ENCODE measurements around the gene KIF26B. TPM values are rescaled to one million over a fixed set of nuclear protein-coding genes. Genes with fewer than 3 reads are reported as not detected.

KIF26B gene
- total RNA-seq, 1 donor from 2014 or later: 3.5 TPM

- intact Hi-C loops (cut with micrococcal nuclease): no loop called here
- H3K9me3 ChIP-seq (replicated peaks): no peaks in the 10 kb centered on the region
- no peak for DNase-seq
- no peaks in the 10 kb centered on the region for H3K4me1 ChIP-seq
- H3K27ac ChIP-seq (replicated peaks): no peak overlapping the region
- H3K4me3 ChIP-seq: no peak overlapping the region
- TF ChIP-seq CTCF (IDR thresholded peaks at IDR 0.05; ENCODE audit: borderline replicate concordance): no peak
- no peaks in the 10 kb centered on the region for H3K36me3 ChIP-seq
- H3K27me3 ChIP-seq (ENCODE audit: low read depth): peaks cover 18% of the 10 kb centered on the region
Observed at GRCh38 chr1:245577191-245578157, 422.7 kb downstream of the KIF26B start.

GRCh38 chr1:245578308-245578707 lies 423.5 kb downstream of the KIF26B start:
- Histone ChIP-seq H3K27me3 (ENCODE audit: low read depth) (peaks cover 23% of the 10 kb centered on the region), H3K4me3 (no peak overlapping the region), H3K9me3 (replicated peaks) (no peaks in the 10 kb centered on the region), H3K4me1 (no peaks in the 10 kb centered on the region), H3K27ac (replicated peaks) (no peak overlapping the region), H3K36me3 (no peaks in the 10 kb centered on the region)
- TF ChIP-seq CTCF (IDR thresholded peaks at IDR 0.05; ENCODE audit: borderline replicate concordance): no peak
- no peak for DNase-seq
- intact Hi-C loops (cut with micrococcal nuclease): no loop called here

- H3K27me3 ChIP-seq (ENCODE audit: low read depth): peaks cover 23% of the 10 kb centered on the region
- H3K4me3 ChIP-seq: no peak overlapping the region
- no peak for TF ChIP-seq CTCF (IDR thresholded peaks at IDR 0.05; ENCODE audit: borderline replicate concordance)
- no peaks in the 10 kb centered on the region for H3K9me3 ChIP-seq (replicated peaks)
- no peak overlapping the region for H3K27ac ChIP-seq (replicated peaks)
- no peak for DNase-seq
- intact Hi-C loops (cut with micrococcal nuclease): no loop called here
- H3K4me1 ChIP-seq: no peaks in the 10 kb centered on the region
- no peaks in the 10 kb centered on the region for H3K36me3 ChIP-seq
Observed at GRCh38 chr1:245578771-245579170, 424.0 kb downstream of the KIF26B start.

- Histone ChIP-seq H3K9me3 (replicated peaks) (no peaks in the 10 kb centered on the region), H3K27me3 (ENCODE audit: low read depth) (peaks cover 30% of the 10 kb centered on the region), H3K4me3 (no peak overlapping the region), H3K27ac (replicated peaks) (no peak overlapping the region), H3K4me1 (no peaks in the 10 kb centered on the region), H3K36me3 (no peaks in the 10 kb centered on the region)
- no peak for DNase-seq
- intact Hi-C loops (cut with micrococcal nuclease): no loop called here
- no peak for TF ChIP-seq CTCF (IDR thresholded peaks at IDR 0.05; ENCODE audit: borderline replicate concordance)
Observed at GRCh38 chr1:245579881-245580280, 425.1 kb downstream of the KIF26B start.

DNA sequence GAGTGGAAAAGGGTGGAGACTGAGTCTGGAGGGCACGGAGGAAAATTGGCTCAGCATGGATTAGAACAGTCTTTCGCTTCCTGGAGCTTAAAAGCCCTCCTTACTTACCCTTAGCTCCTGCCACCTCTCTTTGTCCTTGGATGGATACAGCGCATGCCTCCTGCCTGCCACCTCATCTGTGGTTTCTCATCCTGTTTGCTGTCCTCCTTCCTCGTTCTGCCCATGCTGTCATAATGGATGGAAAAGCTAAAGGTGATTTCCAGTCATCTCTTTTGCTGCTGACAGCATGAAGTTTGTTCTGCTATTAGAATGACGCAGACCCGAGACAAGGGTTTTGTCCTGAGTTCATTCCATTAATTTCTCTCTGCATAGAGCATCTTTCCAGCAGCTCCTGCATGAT lies 425.9 kb downstream of the KIF26B start:
- no peak for DNase-seq
- no peaks in the 10 kb centered on the region for H3K36me3 ChIP-seq
- no peak overlapping the region for H3K27ac ChIP-seq (replicated peaks)
- H3K4me1 ChIP-seq: no peaks in the 10 kb centered on the region
- peaks cover 30% of the 10 kb centered on the region for H3K27me3 ChIP-seq (ENCODE audit: low read depth)
- H3K4me3 ChIP-seq: no peak overlapping the region
- intact Hi-C loops (cut with micrococcal nuclease): no loop called here
- no peak for TF ChIP-seq CTCF (IDR thresholded peaks at IDR 0.05; ENCODE audit: borderline replicate concordance)
- H3K9me3 ChIP-seq (replicated peaks): no peaks in the 10 kb centered on the region
